Neural cell (in vitro differentiated cells): ENCODE measurements around the gene SLC52A1. TPM values are rescaled to one million over a fixed set of nuclear protein-coding genes. Genes with fewer than 3 reads are reported as not detected.

ENCODE experiments used
- H2AFZ ChIP-seq: fragments of 200-600, 300-800 bp; sonication (generic), shearing (Covaris generic); 2 replicates; pipeline ENCODE4 v1.6.0; 2014; ENCODE audit warnings: low read depth, mild to moderate bottlenecking, antibody characterized with exemption, low read length, moderate library complexity
- H3F3A ChIP-seq: fragments of 200-600 bp; shearing (Covaris generic); 2 replicates; pipeline ENCODE4 v1.6.1; 2016; ENCODE audit warnings: mild to moderate bottlenecking, moderate library complexity, mixed read lengths, antibody characterized with exemption, low read length; ENCODE audit not compliant: insufficient read depth, poor library complexity, severe bottlenecking
- H3K27ac ChIP-seq: fragments of 200-600, 300-800 bp; sonication (generic), shearing (Covaris generic); 2 replicates; pipeline ENCODE4 v1.5.1; 2014; ENCODE audit warnings: mild to moderate bottlenecking, low read length, moderate library complexity
- H3K27me3 ChIP-seq: fragments of 300-800, 200-600 bp; sonication (generic), shearing (Covaris generic); 2 replicates; pipeline ENCODE4 v1.6.0; 2014; ENCODE audit warnings: mild to moderate bottlenecking, low read depth, low read length, moderate library complexity; ENCODE audit not compliant: insufficient read depth
- H3K36me3 ChIP-seq: fragments of 300-800, 200-600 bp; sonication (generic), shearing (Covaris generic); 2 replicates; pipeline ENCODE4 v1.5.1; 2014; ENCODE audit warnings: mild to moderate bottlenecking, antibody characterized with exemption, low read length, moderate library complexity; ENCODE audit not compliant: insufficient read depth
- H3K4me2 ChIP-seq: fragments of 300-800, 200-600 bp; sonication (generic), shearing (Covaris generic); 2 replicates; pipeline ENCODE4 v1.6.0; 2014; ENCODE audit warnings: mild to moderate bottlenecking, low read length
- H3K4me3 ChIP-seq: fragments of 300-800, 200-600 bp; sonication (generic), shearing (Covaris generic); 2 replicates; pipeline ENCODE4 v1.5.1; 2014; ENCODE audit warnings: mild to moderate bottlenecking, low read length, moderate library complexity
- H3K79me2 ChIP-seq: fragments of 200-600 bp; shearing (Covaris generic); replicated peaks from 2 replicates; pipeline ENCODE4 v1.6.0; 2014; ENCODE audit warnings: mild to moderate bottlenecking, low read length, moderate library complexity; ENCODE audit not compliant: insufficient read depth
- H3K9ac ChIP-seq: fragments of 300-800, 200-600 bp; sonication (generic), shearing (Covaris generic); 2 replicates; pipeline ENCODE4 v1.6.1; 2016; ENCODE audit warnings: mild to moderate bottlenecking, low read length, mixed read lengths
- H3K9me2 ChIP-seq: fragments of 200-600 bp; shearing (Covaris generic); 2 replicates; pipeline ENCODE4 v1.6.1; 2016; ENCODE audit warnings: mild to moderate bottlenecking, low read length, mixed read lengths; ENCODE audit not compliant: insufficient read depth
- H3K9me3 ChIP-seq: fragments of 200-600, 300-800 bp; sonication (generic), shearing (Covaris generic); 2 replicates; pipeline ENCODE4 v1.6.1; 2016; ENCODE audit warnings: mild to moderate bottlenecking, mixed run types, low read length, moderate library complexity, mixed read lengths
- H4K20me1 ChIP-seq: fragments of 200-600 bp; shearing (Covaris generic); 2 replicates; pipeline ENCODE4 v1.6.1; 2016; ENCODE audit warnings: mild to moderate bottlenecking, mixed run types; ENCODE audit not compliant: insufficient read depth
- CTCF ChIP-seq: fragments of 450-650 bp; IDR thresholded peaks from 2 replicates; pipeline ENCODE4 v1.5.1; 2014; ENCODE audit warnings: antibody characterized with exemption, mild to moderate bottlenecking, moderate library complexity; ENCODE audit not compliant: poor library complexity, severe bottlenecking
- EP300 ChIP-seq: fragments of 450-650 bp; conservative IDR thresholded peaks from 2 replicates; pipeline ENCODE4 v1.6.1; 2014; ENCODE audit warnings: antibody characterized with exemption, mild to moderate bottlenecking, moderate library complexity; ENCODE audit not compliant: poor library complexity, severe bottlenecking
- EZH2 ChIP-seq: fragments of 200-600, 300-800 bp; shearing (Covaris generic), sonication (generic); IDR thresholded peaks from 2 replicates; pipeline ENCODE4 v1.6.1; 2014; ENCODE audit warnings: antibody characterized with exemption, low read length, borderline replicate concordance, mild to moderate bottlenecking; ENCODE audit not compliant: insufficient read depth, poor library complexity, severe bottlenecking
- MXI1 ChIP-seq: fragments of 450-650 bp; conservative IDR thresholded peaks from 2 replicates; pipeline ENCODE4 v1.6.1; 2014; ENCODE audit warnings: antibody characterized with exemption, mild to moderate bottlenecking; ENCODE audit not compliant: poor library complexity, severe bottlenecking
- POLR2AphosphoS5 ChIP-seq: IDR thresholded peaks from 2 replicates; pipeline ENCODE4 v1.6.1; 2012
- RAD21 ChIP-seq: fragments of 450-650 bp; conservative IDR thresholded peaks from 2 replicates; pipeline ENCODE4 v1.6.1; 2014; ENCODE audit warnings: antibody characterized with exemption, mild to moderate bottlenecking, moderate library complexity
- REST ChIP-seq: IDR thresholded peaks from 2 replicates; pipeline ENCODE4 v1.6.1; 2012; ENCODE audit warnings: borderline replicate concordance
- SMC3 ChIP-seq: fragments of 450-650 bp; conservative IDR thresholded peaks from 2 replicates; pipeline ENCODE4 v1.6.1; 2014; ENCODE audit warnings: antibody characterized with exemption, mild to moderate bottlenecking, moderate library complexity; ENCODE audit not compliant: poor library complexity
- TAF1 ChIP-seq: IDR thresholded peaks from 2 replicates; pipeline ENCODE4 v1.6.1; 2012; ENCODE audit warnings: low read depth
- polyA plus RNA-seq: library from polyadenylated mRNA; depleted of rRNA; stranded (reverse); fragments of >200 nt; gene quantifications from 2 replicates; pipeline ENCODE4 v1.2.3, GENCODE V29; 2014

Gene SLC52A1
- polyA plus RNA-seq, 1 donor from 2014 or later, result not detected

- TF ChIP-seq CTCF (no peak), RAD21 (no peak), TAF1 (no peak), EP300 (no peak), REST (no peak), MXI1 (no peak), EZH2 (no peak)
- Histone ChIP-seq H3K4me3 (no peak overlapping the region), H3K36me3 (no peaks in the 10 kb centered on the region), H3K4me2 (no peak overlapping the region), H3K9ac (no peak overlapping the region), H3F3A (no peaks in the 10 kb centered on the region), H4K20me1 (no peaks in the 10 kb centered on the region), H3K9me2 (no peaks in the 10 kb centered on the region), H3K27ac (no peak overlapping the region), H3K9me3 (no peaks in the 10 kb centered on the region), H2AFZ (no peak overlapping the region), H3K27me3 (no peaks in the 10 kb centered on the region), H3K79me2 (no peaks in the 10 kb centered on the region)
These were observed 14.7 kb downstream of the SLC52A1 start for GRCh38 chr17:5020502-5021023.

GRCh38 chr17:5019475-5019956 lies 15.7 kb downstream of the SLC52A1 start:
- no peak overlapping the region for H3K4me3 ChIP-seq
- H2AFZ ChIP-seq, result no peak overlapping the region
- no peaks in the 10 kb centered on the region for H3K9me3 ChIP-seq
- H3K9ac ChIP-seq, result no peak overlapping the region
- H3K27me3 ChIP-seq, result no peaks in the 10 kb centered on the region
- no peak overlapping the region for H3K4me2 ChIP-seq
- no peaks in the 10 kb centered on the region for H3K79me2 ChIP-seq
- H3F3A ChIP-seq, result no peaks in the 10 kb centered on the region
- H3K9me2 ChIP-seq, result no peaks in the 10 kb centered on the region
- no peak overlapping the region for H3K27ac ChIP-seq
- H4K20me1 ChIP-seq, result no peaks in the 10 kb centered on the region
- no peaks in the 10 kb centered on the region for H3K36me3 ChIP-seq
- TF ChIP-seq EZH2, result no peak
- no peak for TF ChIP-seq POLR2AphosphoS5
- no peak for TF ChIP-seq CTCF
- TF ChIP-seq RAD21, result no peak
- TF ChIP-seq REST, result no peak
- no peak for TF ChIP-seq MXI1
- no peak for TF ChIP-seq TAF1
- TF ChIP-seq EP300, result no peak
- TF ChIP-seq SMC3, result no peak
